GM18507 (cell line): ENCODE results near the gene N4BP2.

Experiments used
- DNase-seq: peaks from one replicate; pipeline ENCODE4 v3.0.0; 2011; ENCODE audit warnings: low read depth; ENCODE audit not compliant: insufficient read length; ENCODE audit errors: extremely low spot score
- FAIRE-seq: peaks from 2 replicates; lab custom pipeline; 2011; peaks lifted over from hg19 to GRCh38; lab: Jason Lieb, UNC

N4BP2 gene

DNA sequence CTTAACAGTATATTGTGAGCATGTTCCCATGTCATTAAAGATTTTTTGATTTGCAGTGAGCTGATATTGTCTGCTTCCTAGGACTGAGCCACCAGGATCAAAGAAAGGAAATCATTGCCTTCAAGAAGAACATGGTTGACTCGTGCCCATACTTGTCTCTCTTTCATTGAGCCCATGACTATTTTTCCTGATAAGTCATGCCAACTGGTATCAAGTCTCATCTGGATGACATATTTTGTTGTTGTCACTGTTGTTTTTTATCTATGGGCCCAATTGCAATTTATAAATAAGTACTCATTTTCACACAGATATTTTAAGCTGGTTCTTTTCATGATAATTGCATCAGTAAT, 130.0 kb downstream of the N4BP2 start:
- no peak for DNase-seq
- FAIRE-seq, result peak; percentile 36

DNA sequence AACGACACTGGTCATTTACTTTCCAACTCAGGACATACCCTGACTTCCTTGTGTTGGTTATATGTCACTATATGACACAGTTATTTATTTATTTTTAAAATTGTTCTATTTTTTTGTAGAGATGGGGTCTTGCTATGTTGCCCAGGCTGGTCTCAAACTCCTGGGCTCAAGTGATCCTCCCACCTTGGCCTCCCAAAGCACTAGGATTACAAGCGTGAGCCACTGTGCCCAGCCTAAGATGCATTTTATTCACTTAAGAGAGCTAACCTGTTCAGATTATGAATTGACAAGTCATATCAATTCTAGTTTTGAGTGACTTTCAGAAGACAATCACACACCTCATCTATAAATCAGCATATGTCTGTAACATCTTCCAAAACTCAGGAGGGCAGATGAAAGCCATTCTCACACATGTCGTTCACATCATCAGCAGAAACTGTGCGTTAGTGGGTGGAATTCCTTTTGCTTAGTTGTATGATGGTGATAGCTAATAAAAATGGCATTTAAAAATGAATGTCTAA, 130.8 kb downstream of the N4BP2 start:
- FAIRE-seq (no peak), DNase-seq (no peak)

DNA sequence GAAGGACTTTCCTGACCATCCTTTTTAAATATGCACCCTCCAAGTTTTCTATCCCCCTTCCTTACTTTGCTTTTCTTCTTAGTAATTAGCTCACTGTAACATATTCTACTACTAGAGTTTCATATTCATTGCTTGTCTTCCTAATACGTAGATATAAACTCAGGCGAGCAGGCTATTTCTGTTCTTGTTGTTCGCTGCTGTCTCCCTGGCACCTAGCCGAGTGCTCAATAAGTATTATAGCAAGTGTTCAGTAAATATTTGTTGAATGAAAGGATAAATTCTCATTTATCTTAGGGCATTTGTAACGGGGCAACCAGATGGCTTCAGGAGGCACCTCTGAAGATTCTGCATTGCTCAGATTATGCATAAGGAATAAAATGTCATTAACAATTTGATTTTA, 133.4 kb downstream of the N4BP2 start:
- no peak for DNase-seq
- no peak for FAIRE-seq

DNA sequence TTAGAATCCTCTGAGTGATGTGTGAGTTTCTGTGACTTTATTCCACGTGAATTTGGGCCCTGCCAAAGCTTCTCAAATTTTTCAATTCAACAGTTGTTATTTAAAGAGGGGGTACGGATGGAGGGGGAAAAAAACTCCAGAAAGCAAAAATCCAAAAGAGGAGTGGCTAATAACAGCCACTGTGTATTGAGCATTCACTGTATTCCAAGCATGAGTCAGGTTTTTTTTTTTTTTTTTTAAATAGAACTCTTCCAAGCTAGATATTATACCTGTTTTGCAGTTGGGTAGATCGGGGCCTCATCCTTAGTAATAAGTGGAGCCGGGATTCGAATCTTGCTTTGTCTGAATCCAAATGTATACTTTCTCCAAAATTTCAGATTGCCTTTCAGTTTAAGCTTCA, 133.8 kb downstream of the N4BP2 start:
- DNase-seq, result no peak
- no peak for FAIRE-seq

DNA sequence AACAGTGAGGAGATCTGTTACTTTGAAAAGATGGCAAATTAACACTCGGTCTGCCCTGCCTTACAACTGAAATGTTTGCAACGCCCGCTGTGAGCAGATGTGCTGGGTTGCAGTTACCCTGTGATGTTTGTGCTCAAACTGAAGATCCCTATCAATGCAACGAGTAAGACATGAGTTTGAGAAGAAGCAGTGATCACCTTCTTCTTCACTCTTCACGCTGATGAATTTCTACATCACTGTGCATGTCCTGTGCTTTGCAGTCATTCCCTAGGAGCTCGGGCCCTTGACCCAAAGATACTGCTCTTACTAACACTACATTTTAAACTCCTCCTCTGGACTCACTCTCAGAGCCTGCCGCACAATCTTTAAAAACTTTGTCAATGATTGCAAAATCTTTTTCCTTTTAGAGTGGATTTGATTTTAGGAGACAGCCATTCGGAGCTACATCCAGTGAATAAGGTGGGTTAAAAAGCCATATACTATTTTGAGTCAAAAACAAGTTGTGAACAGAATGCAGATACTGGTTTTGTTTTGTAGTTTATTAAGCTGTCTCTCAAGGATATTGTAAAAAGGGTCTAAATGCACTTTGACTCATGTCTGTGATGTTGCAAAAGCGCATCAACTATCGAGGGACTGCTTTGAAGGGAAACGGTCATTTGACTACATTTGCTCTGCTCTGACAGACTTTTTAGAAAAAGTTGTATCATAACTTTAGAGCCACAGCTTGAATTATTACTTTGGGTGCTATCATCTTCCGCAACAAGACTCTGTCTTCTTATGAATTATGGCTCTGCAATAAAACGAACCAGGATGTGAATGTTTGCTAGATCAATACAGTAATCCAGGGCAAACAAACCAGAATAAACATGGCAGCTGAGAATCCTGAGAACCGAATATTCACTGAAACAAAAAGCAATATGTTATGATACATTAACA, 134.5 kb downstream of the N4BP2 start:
- DNase-seq, result no peak
- peak; percentile 69 for FAIRE-seq

DNA sequence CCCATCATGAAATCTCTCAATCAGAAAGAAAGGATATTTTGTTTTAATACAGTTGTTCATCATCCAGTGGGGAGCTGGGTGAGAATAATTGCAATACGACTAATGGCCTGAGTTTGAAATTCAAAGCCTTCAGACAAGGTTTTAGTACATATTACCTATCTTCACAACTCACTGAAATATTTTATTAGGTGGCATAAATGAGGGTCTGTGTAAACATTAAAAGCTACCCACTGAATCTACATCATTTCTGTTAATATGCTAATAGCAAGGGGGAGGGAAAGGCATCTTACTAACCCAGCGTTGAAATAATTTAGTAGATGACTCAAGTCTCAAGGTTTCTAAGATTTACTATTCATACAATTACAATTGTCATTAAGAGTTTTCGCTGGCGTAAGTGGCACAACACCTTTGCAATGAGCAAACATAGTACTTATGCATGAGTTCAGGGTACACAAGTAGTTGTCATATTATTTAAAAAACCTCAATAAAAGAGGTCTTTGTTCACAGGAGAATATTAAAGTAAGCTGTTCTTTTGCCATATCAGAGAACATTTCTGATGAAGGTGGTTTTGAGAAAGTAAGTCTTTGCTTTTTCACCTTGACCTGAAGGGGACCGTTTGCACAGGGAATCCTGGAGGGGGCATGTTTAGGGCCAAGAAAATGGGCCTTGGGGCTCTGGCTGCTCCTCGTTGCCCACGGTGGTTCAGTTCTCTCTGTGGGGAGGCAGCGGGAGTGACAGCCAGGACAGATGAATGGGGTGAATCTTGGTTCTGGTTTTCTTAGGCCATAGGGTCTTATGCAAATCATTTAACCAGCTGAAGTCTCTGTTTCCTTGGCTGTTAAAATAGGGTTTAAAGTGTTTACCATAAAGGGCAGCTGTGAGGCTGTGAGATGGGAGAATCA, 135.7 kb downstream of the N4BP2 start:
- FAIRE-seq (peak; percentile 92), DNase-seq (no peak)

DNA sequence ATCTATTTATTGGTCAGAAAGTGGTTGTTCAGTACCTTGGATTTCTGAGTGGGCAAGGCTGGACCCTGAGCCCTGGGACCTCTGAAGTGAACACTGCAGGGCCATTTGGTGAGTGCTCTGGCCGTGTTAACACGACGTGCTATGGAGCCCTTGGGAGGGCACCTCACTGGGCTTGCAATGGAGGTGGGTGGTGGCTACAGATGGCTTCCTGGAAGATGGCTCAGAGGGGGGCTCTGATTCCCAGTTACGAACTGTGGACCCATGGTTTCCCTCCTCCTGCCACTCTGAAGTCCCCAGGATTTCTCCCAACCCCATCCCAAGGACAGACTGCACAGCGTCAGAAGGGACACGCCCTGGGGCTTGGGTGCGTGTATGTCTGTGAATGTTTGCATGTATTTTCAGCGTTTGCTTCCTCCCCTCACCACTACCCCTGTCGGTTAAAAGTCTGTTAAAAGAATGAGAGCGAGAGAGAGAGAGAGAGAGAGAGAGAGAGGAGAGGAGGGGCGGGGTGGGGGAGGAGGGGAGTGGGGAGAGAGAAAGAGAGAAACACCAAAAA, 136.4 kb downstream of the N4BP2 start:
- DNase-seq (no peak), FAIRE-seq (no peak)

DNA sequence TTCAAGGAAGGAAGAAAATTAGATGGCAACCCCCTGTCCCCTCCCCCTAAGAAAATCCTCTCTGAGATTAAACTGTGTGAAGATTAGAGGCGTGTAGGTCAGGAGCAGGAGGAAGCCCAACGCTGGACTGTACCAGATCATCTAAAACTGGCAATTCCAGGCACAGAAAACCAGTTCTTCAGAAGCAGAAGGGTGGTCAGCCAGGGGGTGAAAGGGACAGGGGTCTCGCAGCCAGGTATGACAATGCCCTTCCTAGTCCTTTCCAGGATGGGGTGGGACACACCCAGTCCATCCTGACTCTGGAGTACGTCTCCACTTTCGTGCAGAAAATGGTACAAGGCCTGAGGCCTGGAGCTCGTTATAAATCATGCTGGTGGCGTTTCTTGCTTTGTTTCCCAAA, 136.9 kb downstream of the N4BP2 start:
- FAIRE-seq (no peak), DNase-seq (no peak)

DNA sequence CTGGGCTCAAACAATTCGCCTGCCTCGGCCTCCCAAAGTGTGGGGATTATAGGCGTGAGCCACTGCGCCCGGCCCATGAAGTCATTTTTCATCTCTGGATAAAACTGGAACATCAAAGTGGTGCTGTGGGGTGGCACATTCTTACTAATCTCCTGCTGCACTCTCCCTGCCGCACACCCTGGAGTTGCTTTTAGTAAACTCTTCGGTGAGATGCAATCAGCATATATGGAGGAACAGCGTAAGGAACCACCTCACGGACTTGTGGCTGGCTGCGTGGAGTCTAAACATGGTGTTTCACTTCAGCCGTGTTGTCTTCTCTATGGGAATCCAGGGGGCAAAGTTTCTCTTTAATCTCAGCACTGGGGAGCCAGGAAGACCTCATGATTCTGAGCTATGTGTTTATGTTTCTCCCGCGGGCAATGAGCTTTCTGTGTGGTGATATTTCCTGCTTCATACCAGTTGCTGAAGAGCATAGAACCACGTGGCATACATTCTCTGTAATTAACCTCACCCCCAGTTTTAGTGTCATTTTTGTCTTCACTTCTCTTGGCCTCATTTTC, 138.0 kb downstream of the N4BP2 start:
- FAIRE-seq (peak; percentile 95), DNase-seq (no peak)

DNA sequence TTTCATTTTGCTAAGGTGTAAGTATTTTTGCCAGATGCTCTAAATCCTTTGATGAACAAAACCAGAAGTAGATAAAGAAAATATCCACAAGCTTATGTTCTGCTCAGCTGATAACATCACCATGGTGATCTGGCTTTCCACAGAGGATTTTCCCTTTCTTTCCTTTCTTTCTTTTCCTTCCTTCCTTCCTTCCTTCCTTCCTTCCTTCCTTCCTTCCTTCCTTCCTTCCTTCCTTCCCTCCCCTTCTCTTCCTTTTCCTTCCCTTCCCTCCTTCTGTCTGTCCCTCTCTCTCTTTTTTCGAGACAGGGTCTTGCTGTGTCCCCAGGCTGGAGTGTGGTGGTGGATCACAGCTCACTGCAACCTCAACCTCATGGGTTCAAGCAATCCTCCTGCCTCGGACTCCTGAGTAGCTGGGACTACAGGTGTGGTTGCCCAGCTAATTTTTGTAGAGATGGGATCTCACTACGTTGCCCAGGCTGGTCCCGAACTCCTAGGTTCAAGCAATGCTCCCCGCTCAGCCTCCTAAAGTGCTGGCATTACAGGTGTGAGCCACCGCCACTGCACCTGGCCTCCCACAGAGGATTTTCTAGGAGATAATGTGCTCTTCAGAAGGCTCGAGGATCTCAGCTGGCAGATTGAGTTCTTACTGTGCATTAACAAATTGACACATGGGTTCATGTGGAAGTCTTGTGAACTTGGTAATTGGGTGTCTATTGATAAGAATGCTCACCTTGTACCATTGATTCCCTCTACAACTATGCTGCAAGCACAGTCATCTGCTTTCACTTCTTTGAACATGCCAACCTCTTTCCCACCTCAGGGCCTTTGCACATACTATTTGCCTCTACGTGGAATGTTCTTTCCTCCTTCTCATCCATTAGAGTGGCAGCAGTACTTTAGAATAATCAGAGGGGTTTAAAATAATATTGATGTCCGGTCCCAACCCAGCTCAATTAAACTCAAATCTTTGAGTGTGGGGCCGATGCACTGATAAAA, 138.8 kb downstream of the N4BP2 start:
- DNase-seq (no peak), FAIRE-seq (peak; percentile 56)

DNA sequence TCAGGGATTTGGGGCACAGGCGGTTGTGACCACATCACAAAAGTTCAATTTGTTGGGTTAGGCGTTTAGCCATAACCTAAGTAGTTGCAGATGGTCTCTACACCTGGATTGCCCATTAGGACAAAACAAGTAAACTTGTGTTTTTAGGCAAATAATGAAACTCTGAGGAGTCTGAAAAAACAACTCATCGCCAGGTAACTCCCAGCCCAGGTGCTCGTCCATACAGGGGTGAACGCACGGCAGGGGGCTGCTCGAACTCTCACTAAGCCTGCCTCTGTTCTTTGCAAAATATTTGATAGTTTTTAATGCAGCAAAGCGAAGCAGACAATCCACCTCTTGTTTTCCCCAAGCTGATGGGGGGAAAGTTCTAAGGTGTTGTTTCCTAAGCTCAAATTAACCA, 139.6 kb downstream of the N4BP2 start:
- FAIRE-seq (no peak), DNase-seq (no peak)

DNA sequence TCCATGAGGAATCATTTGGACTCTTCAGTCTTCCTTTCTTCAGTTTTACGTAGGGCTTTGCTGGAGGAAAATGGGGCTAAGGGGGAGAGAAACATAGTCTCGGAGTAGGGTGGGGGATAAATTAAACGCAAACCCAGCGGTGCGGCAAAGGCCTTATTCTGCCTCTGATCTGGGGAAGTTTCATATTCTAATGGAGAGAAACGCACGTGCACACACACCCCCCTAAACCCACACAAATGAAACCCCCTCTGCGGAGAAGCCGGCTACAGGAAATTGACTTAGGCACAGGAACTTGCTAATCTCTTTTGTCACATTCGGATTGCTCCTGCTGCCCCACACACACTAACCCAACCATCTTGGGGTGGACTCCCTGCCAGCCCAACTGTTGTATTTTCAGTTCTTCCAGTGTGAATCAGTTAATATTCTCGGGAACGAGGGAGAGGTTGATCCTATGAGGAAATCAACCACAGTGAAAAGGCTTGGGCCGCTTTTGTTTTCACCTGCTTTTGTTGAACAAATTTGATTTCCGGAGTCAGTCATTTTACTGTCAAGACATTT, 140.2 kb downstream of the N4BP2 start, which contains the start of gene RHOH:
Gene RHOH, plus strand, starts transcription at position 308 of the 558 bp plus-strand sequence. CDS start 46,356 bp downstream, outside the sequence.
- FAIRE-seq (peak; percentile 94), DNase-seq (no peak)

DNA sequence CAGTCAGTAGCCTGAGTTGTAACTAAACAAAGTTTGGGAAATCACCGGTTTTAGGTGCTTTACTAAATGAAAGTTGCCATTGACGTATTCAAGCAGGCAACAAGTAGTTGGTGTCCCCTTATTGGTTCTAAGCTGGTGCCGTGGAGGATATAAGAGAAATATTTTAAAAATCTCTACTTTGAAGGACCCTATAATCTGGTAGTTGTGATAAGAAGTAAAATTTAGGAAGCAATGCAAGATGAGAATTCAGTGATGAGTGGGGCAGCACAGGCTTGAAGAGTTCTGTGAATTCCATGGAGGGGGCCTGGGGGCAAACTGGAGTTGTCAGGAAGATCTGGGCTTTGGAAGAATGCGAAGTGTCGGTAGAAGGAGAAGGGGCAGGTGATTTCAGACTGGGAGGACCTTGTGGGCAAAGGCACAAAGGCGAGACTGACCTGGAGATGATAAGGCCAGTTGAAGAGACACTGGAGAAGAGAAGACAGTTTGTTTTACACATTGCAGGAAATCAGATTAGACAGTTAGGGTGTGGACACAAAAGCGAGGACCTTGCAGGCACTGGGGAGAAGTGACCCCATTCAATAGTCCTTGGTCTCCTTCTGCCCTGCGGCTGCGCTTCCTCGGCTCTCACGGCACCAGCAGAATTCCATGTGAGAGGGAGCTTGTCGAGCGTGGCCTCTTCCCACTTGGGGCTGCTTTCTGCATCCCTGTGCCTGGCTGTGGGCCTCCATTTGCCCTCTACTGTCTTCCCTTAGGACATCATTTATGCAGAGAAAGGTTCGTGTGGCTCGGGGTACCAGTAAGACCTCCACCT, 141.4 kb downstream of the N4BP2 start:
- FAIRE-seq (peak; percentile 90), DNase-seq (no peak)

DNA sequence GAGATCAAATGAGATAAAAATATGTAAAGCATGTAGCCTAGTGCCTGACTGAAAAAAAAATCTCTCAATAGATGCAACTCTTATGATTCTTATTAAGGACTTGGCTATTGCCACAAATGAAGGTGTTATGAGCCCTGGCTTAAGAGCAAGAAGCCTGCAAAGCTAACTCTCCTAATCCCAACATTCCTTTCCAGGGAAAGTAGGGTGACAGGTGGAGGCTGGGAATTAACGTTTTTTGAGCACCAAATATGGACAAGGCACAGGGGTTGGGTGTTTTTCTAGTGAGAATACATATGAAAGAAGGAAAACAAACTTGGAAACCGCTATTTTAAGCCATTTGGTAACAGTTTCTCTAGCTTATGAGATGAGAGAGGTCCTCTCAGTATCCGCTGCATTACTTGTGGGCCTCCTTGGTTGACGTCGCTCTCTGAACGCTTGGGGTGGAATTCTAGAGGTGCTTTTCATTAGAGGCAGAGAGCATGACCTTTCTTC, 142.6 kb downstream of the N4BP2 start:
- FAIRE-seq (no peak), DNase-seq (no peak)

DNA sequence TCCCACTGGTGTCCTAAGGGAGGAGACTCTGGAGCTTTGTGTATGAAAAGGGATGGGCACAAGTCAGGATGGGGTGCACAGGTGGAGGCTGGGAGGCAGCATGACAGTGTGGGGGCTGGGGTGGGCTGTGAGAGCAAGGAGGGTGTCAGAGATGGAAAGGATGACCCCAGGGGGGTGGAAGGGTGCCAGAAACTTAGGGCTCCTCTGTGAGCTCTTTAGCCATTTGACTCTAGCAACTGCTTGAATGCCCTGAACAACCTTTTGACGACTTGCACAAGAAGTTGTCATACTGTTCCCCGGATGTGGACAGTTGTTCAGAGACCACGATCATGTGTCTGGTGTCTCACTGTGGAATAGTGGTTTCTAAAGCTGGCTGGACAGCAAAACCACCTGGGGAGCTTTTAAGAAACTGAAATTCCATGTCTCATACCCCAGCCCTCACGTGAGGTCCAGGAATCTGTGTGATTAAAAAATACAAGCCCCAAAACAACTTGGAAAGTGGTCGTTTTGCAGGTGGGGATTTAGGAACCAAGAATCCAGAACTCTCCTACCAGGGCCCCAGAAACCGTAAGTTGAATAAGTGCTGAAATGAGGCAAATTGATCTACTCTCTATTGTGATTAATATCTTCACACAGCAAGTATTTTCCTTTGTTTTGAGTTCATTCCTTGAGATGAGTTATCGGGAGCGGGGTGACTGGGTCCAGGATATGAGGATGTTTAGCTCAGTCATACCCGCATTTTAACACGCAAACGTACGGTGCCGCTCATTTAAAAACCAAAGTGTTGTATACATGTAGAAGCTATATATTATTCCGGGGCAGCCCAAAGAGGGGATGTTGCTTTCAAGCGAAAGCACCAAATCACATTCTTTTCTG, 143.6 kb downstream of the N4BP2 start:
- FAIRE-seq, result peak; percentile 99

More for the DNA sequence above, 143.6 kb downstream of the N4BP2 start:
- DNase-seq, result no peak
